Liver (tissue), 9 donors: ENCODE results near the gene TMEM31. TPM values are rescaled to one million over a fixed set of nuclear protein-coding genes. Genes with fewer than 3 reads are reported as not detected.

Experiments used
- DNase-seq: peaks from one replicate; pipeline ENCODE4 v3.0.0-alpha.2; 2017; ENCODE audit warnings: low spot score
- H3K27ac ChIP-seq, 2 donors: one replicate each; pipeline ENCODE4 v1.7.0; 2013; ENCODE audit warnings: inconsistent platforms in 2 of 2, low read length in 2 of 2, control low read depth in 1 of 2, low read depth in 1 of 2, mild to moderate bottlenecking in 1 of 2
- H3K27me3 ChIP-seq, 4 donors: one replicate each; pipeline versions ENCODE4 v1.6.1 to v1.7.0; 2013; ENCODE audit warnings: low read length in 3 of 4, inconsistent platforms in 1 of 4, mild to moderate bottlenecking in 1 of 4, moderate library complexity in 1 of 4; ENCODE audit not compliant: control insufficient read depth in 4 of 4, insufficient read depth in 4 of 4
- H3K36me3 ChIP-seq, 4 donors: one replicate each; pipeline versions ENCODE4 v1.6.1 to v1.7.0; 2013; ENCODE audit warnings: low read length in 3 of 4, mild to moderate bottlenecking in 3 of 4, low read depth in 1 of 4, moderate library complexity in 1 of 4; ENCODE audit not compliant: control insufficient read depth in 4 of 4, insufficient read depth in 3 of 4
- H3K4me1 ChIP-seq, 4 donors: one replicate each; pipeline versions ENCODE4 v1.6.1 to v1.7.0; 2013; ENCODE audit warnings: low read length in 3 of 4, mild to moderate bottlenecking in 3 of 4, moderate library complexity in 1 of 4; ENCODE audit not compliant: control insufficient read depth in 4 of 4, insufficient read depth in 4 of 4
- H3K4me3 ChIP-seq, 3 donors: one replicate each; pipeline versions ENCODE4 v1.6.1 to v1.7.0; 2013; ENCODE audit warnings: low read length in 3 of 3, control low read depth in 1 of 3, low read depth in 1 of 3, mild to moderate bottlenecking in 1 of 3
- H3K9ac ChIP-seq, 2 donors: one replicate each; pipeline ENCODE4 v1.7.0; 2013; ENCODE audit warnings: low read length in 2 of 2, mild to moderate bottlenecking in 2 of 2, moderate library complexity in 2 of 2, control low read depth in 1 of 2, low read depth in 1 of 2
- H3K9me3 ChIP-seq, 4 donors: one replicate each; pipeline versions ENCODE4 v1.6.1 to v1.7.0; 2013; ENCODE audit warnings: low read length in 3 of 4; ENCODE audit not compliant: control insufficient read depth in 4 of 4
- EGR1 ChIP-seq, 2 donors: IDR thresholded peaks; 2 replicates each; pipeline ENCODE4 v1.6.1; 2016 to 2018; ENCODE audit warnings: antibody characterized with exemption in 2 of 2, low read depth in 2 of 2
- FOXA1 ChIP-seq: IDR thresholded peaks from 2 replicates; pipeline ENCODE4 v1.6.1; 2016; ENCODE audit warnings: antibody characterized with exemption
- FOXA2 ChIP-seq: IDR thresholded peaks from 2 replicates; pipeline ENCODE4 v1.6.1; 2016; ENCODE audit warnings: antibody characterized with exemption
- GABPA ChIP-seq, 2 donors: IDR thresholded peaks in 1 of 2; conservative IDR thresholded peaks in 1 of 2; 2 replicates each; pipeline ENCODE4 v1.6.1; 2016; ENCODE audit warnings: antibody characterized with exemption in 2 of 2, mild to moderate bottlenecking in 1 of 2, moderate library complexity in 1 of 2
- HNF4A ChIP-seq, 2 donors: conservative IDR thresholded peaks; 2 replicates each; pipeline ENCODE4 v1.6.1; 2016; ENCODE audit warnings: antibody characterized with exemption in 2 of 2, mild to moderate bottlenecking in 2 of 2
- HNF4G ChIP-seq: IDR thresholded peaks from 2 replicates; pipeline ENCODE4 v1.6.1; 2016; ENCODE audit warnings: antibody characterized with exemption
- JUND ChIP-seq, 2 donors: IDR thresholded peaks; 2 replicates each; pipeline ENCODE4 v1.6.1; 2016; ENCODE audit warnings: antibody characterized with exemption in 2 of 2
- NR2F2 ChIP-seq: IDR thresholded peaks from 2 replicates; pipeline ENCODE4 v1.6.1; 2016; ENCODE audit warnings: antibody characterized with exemption
- RAD21 ChIP-seq, 2 donors: IDR thresholded peaks; 2 replicates each; pipeline ENCODE4 v1.6.1; 2016; ENCODE audit warnings: antibody characterized with exemption in 2 of 2, mild to moderate bottlenecking in 2 of 2
- RXRA ChIP-seq, 2 donors: IDR thresholded peaks; 2 replicates each; pipeline ENCODE4 v1.6.1; 2017 to 2018; ENCODE audit warnings: antibody characterized with exemption in 2 of 2, mild to moderate bottlenecking in 1 of 2
- SP1 ChIP-seq: IDR thresholded peaks from 2 replicates; pipeline ENCODE4 v1.6.1; 2018; ENCODE audit warnings: antibody characterized with exemption, mild to moderate bottlenecking
- TAF1 ChIP-seq: conservative IDR thresholded peaks from 2 replicates; pipeline ENCODE4 v1.6.1; 2016; ENCODE audit warnings: antibody characterized with exemption, mild to moderate bottlenecking
- YY1 ChIP-seq: IDR thresholded peaks from 2 replicates; pipeline ENCODE4 v1.6.1; 2016; ENCODE audit warnings: antibody characterized with exemption, mild to moderate bottlenecking
- WGBS: extraction: QIAGEN DNeasy Blood & Tissue Kit; methylation state at CpG from one replicate; pipeline ENCODE4 v1.1.7; 2013; 5-methylcytosine and 5-hydroxymethylcytosine counted together
- polyA plus RNA-seq, 2 donors: library from polyadenylated mRNA; stranded (reverse) in 1 of 2; unstranded in 1 of 2; fragments of 200-250 nt in 1 of 2; fragments of >200 nt in 1 of 2; fragmentation: Nextera tagmentation in 1 of 2; extraction: Ambion mirVana in 1 of 2; gene quantifications; one replicate each; pipeline versions ENCODE4 v1.2.1 to v1.2.3, GENCODE V29; 2013 to 2015
- total RNA-seq, 2 donors: library from RNA; depleted of rRNA; stranded (reverse); fragments of >200 nt; gene quantifications; one replicate each; pipeline ENCODE4 v1.2.3, GENCODE V29; 2014
- TF ChIP-seq, protein P1 (sequence below): IDR thresholded peaks from 2 replicates; pipeline ENCODE4 v1.6.1; 2016; ENCODE audit warnings: antibody characterized with exemption
- TF ChIP-seq, protein P2 (sequence below): IDR thresholded peaks from 2 replicates; pipeline ENCODE4 v1.6.1; 2016; ENCODE audit warnings: antibody characterized with exemption
- TF ChIP-seq, protein P3 (sequence below): fragments of 150-350 bp; IDR thresholded peaks from 2 replicates; pipeline ENCODE4 v1.5.1; 2017; ENCODE audit warnings: improper control_type of control experiment, low read depth, low read length; ENCODE audit not compliant: missing input control
- TF ChIP-seq, protein P4 (sequence below): IDR thresholded peaks from 2 replicates; pipeline ENCODE4 v1.6.1; 2016; ENCODE audit warnings: antibody characterized with exemption
- TF ChIP-seq, protein P5 (sequence below): IDR thresholded peaks from 2 replicates; pipeline ENCODE4 v1.6.1; 2016; ENCODE audit warnings: antibody characterized with exemption, mild to moderate bottlenecking
- donor health status: healthy.
- donor health status: healthy.
- donor health status: healthy.
- donor health status: healthy.
- donor health status: healthy.

Gene TMEM31
- total and polyA plus RNA-seq, 4 donors, result not detected

DNA sequence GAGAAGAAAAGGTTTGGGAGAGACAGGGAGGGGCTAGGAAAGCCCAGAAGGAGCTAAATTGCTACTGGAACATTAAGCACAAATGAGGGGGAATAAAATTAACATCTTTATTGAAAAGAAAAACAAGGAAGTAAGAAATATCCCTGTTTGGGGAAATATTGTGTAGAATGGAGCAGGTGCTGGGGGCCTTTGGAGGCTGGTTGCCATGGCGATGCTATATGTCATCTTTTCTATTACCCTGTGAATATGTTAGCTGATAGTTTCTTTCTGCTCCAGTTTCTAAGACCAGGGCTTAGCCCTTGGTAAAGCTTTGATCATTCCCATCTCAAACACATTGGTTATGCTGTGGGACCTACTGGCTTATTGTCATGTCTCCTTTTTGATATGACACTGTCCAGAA, 28.7 kb downstream of the TMEM31 start:
- no peaks in the 10 kb centered on the region for H3K36me3 ChIP-seq
- no peaks in the 10 kb centered on the region for H3K27me3 ChIP-seq
- 97% methylated on average over 1 of the region's 1 CpG for WGBS
- H3K27ac ChIP-seq, result no peak overlapping the region
- TF ChIP-seq, protein P1, sequence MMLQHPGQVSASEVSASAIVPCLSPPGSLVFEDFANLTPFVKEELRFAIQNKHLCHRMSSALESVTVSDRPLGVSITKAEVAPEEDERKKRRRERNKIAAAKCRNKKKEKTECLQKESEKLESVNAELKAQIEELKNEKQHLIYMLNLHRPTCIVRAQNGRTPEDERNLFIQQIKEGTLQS, result no peak
- TF ChIP-seq RAD21 (IDR thresholded peaks at IDR 0.05), result no peak
- TF ChIP-seq FOXA1, result no peak
- TF ChIP-seq YY1, result no peak
- TF ChIP-seq, protein P2, sequence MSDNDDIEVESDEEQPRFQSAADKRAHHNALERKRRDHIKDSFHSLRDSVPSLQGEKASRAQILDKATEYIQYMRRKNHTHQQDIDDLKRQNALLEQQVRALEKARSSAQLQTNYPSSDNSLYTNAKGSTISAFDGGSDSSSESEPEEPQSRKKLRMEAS, result no peak
- TF ChIP-seq, protein P3, sequence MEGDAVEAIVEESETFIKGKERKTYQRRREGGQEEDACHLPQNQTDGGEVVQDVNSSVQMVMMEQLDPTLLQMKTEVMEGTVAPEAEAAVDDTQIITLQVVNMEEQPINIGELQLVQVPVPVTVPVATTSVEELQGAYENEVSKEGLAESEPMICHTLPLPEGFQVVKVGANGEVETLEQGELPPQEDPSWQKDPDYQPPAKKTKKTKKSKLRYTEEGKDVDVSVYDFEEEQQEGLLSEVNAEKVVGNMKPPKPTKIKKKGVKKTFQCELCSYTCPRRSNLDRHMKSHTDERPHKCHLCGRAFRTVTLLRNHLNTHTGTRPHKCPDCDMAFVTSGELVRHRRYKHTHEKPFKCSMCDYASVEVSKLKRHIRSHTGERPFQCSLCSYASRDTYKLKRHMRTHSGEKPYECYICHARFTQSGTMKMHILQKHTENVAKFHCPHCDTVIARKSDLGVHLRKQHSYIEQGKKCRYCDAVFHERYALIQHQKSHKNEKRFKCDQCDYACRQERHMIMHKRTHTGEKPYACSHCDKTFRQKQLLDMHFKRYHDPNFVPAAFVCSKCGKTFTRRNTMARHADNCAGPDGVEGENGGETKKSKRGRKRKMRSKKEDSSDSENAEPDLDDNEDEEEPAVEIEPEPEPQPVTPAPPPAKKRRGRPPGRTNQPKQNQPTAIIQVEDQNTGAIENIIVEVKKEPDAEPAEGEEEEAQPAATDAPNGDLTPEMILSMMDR, result no peak
- TF ChIP-seq NR2F2, result no peak
- TF ChIP-seq GABPA (IDR thresholded peaks at IDR 0.05 in 1 of 2, conservative IDR thresholded peaks at IDR 0.05 in 1 of 2), result no peak
- TF ChIP-seq SP1, result no peak
- TF ChIP-seq TAF1, result no peak
- TF ChIP-seq, protein P4, sequence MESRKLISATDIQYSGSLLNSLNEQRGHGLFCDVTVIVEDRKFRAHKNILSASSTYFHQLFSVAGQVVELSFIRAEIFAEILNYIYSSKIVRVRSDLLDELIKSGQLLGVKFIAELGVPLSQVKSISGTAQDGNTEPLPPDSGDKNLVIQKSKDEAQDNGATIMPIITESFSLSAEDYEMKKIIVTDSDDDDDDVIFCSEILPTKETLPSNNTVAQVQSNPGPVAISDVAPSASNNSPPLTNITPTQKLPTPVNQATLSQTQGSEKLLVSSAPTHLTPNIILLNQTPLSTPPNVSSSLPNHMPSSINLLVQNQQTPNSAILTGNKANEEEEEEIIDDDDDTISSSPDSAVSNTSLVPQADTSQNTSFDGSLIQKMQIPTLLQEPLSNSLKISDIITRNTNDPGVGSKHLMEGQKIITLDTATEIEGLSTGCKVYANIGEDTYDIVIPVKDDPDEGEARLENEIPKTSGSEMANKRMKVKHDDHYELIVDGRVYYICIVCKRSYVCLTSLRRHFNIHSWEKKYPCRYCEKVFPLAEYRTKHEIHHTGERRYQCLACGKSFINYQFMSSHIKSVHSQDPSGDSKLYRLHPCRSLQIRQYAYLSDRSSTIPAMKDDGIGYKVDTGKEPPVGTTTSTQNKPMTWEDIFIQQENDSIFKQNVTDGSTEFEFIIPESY, result no peak
- no peak for TF ChIP-seq HNF4G
- TF ChIP-seq JUND (IDR thresholded peaks at IDR 0.05), result no peak
- TF ChIP-seq, protein P5, sequence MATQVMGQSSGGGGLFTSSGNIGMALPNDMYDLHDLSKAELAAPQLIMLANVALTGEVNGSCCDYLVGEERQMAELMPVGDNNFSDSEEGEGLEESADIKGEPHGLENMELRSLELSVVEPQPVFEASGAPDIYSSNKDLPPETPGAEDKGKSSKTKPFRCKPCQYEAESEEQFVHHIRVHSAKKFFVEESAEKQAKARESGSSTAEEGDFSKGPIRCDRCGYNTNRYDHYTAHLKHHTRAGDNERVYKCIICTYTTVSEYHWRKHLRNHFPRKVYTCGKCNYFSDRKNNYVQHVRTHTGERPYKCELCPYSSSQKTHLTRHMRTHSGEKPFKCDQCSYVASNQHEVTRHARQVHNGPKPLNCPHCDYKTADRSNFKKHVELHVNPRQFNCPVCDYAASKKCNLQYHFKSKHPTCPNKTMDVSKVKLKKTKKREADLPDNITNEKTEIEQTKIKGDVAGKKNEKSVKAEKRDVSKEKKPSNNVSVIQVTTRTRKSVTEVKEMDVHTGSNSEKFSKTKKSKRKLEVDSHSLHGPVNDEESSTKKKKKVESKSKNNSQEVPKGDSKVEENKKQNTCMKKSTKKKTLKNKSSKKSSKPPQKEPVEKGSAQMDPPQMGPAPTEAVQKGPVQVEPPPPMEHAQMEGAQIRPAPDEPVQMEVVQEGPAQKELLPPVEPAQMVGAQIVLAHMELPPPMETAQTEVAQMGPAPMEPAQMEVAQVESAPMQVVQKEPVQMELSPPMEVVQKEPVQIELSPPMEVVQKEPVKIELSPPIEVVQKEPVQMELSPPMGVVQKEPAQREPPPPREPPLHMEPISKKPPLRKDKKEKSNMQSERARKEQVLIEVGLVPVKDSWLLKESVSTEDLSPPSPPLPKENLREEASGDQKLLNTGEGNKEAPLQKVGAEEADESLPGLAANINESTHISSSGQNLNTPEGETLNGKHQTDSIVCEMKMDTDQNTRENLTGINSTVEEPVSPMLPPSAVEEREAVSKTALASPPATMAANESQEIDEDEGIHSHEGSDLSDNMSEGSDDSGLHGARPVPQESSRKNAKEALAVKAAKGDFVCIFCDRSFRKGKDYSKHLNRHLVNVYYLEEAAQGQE, result no peak
- no peak for TF ChIP-seq EGR1 (IDR thresholded peaks at IDR 0.05; ENCODE audit: low read depth in 2 of 2)
- no peak for TF ChIP-seq RXRA (IDR thresholded peaks at IDR 0.05)
- no peak for TF ChIP-seq FOXA2
- no peak for TF ChIP-seq HNF4A (conservative IDR thresholded peaks at IDR 0.05)
- H3K9ac ChIP-seq, result no peak overlapping the region
- H3K4me3 ChIP-seq, result no peak overlapping the region
- no peaks in the 10 kb centered on the region for H3K9me3 ChIP-seq
- no peak for DNase-seq
- H3K4me1 ChIP-seq, result no peaks in the 10 kb centered on the region

DNA sequence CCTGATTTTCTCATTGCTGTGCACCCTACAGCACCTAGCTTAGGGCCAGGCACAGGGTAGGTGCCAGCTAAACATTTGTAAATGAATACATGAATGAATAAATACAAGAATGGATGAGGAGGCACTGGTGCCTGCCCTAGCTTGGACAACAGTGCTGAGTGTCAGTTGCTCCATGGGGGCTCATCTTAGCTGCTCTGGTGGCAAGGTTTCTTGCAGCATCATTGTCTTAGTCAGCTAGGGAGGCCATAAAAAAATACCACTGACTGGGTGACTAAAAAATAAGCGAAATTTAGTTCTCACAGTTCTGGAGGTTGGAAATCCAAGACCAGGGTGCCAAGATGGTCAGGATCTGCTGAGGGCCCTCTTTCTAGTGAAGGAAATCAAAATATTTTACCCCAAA, 31.2 kb downstream of the TMEM31 start:
- Histone ChIP-seq H3K27ac (no peak overlapping the region), H3K4me3 (no peak overlapping the region), H3K9ac (no peak overlapping the region), H3K36me3 (no peaks in the 10 kb centered on the region), H3K9me3 (no peaks in the 10 kb centered on the region), H3K27me3 (no peaks in the 10 kb centered on the region), H3K4me1 (no peaks in the 10 kb centered on the region)
- TF ChIP-seq RXRA (IDR thresholded peaks at IDR 0.05), result no peak
- TF ChIP-seq, protein P1, result no peak
- no peak for TF ChIP-seq JUND (IDR thresholded peaks at IDR 0.05)
- TF ChIP-seq RAD21 (IDR thresholded peaks at IDR 0.05), result no peak
- TF ChIP-seq FOXA1, result no peak
- no peak for TF ChIP-seq TAF1
- TF ChIP-seq HNF4A (conservative IDR thresholded peaks at IDR 0.05), result no peak
- TF ChIP-seq SP1, result no peak
- TF ChIP-seq, protein P4, result no peak
- no peak for TF ChIP-seq FOXA2
- TF ChIP-seq GABPA (IDR thresholded peaks at IDR 0.05 in 1 of 2, conservative IDR thresholded peaks at IDR 0.05 in 1 of 2), result no peak
- no peak for TF ChIP-seq YY1
- no peak for TF ChIP-seq EGR1 (IDR thresholded peaks at IDR 0.05; ENCODE audit: low read depth in 2 of 2)
- TF ChIP-seq, protein P2, result no peak
- no peak for DNase-seq
- WGBS, result 92% methylated on average over 1 of the region's 1 CpG
